Small intestine (tissue), 7 donors: Measurements from ENCODE around the gene BCS1L. TPM values are rescaled to one million over a fixed set of nuclear protein-coding genes. Genes with fewer than 3 reads are reported as not detected.
A peak's percentile ranks its signal among the peaks of the same experiment; 100 is the strongest.

Experiments used
- DNase-seq, 2 donors: peaks; one replicate each; pipeline versions ENCODE4 v3.0.0 to v3.0.0-alpha.2; 2013
- FAIRE-seq: peaks from 2 replicates; lab custom pipeline; 2012; peaks lifted over from hg19 to GRCh38; lab: Jason Lieb, UNC
- H3K27ac ChIP-seq, 3 donors: one replicate each; pipeline ENCODE4 v1.5.1; 2013; ENCODE audit warnings: low read length in 2 of 3, mild to moderate bottlenecking in 2 of 3, control low read depth in 1 of 3, inconsistent platforms in 1 of 3, low read depth in 1 of 3, moderate library complexity in 1 of 3
- H3K27me3 ChIP-seq, 3 donors: one replicate each; pipeline ENCODE4 v1.6.1; 2013; ENCODE audit warnings: low read length in 3 of 3, inconsistent platforms in 1 of 3; ENCODE audit not compliant: control insufficient read depth in 3 of 3, insufficient read depth in 3 of 3
- H3K36me3 ChIP-seq, 3 donors: one replicate each; pipeline ENCODE4 v1.6.1; 2013; ENCODE audit warnings: low read length in 3 of 3, inconsistent platforms in 1 of 3, low read depth in 1 of 3, mild to moderate bottlenecking in 1 of 3, moderate library complexity in 1 of 3; ENCODE audit not compliant: control insufficient read depth in 3 of 3, insufficient read depth in 2 of 3
- H3K4me1 ChIP-seq, 3 donors: one replicate each; pipeline ENCODE4 v1.6.1; 2013; ENCODE audit warnings: low read length in 2 of 3, inconsistent platforms in 1 of 3, low read depth in 1 of 3, mild to moderate bottlenecking in 1 of 3, moderate library complexity in 1 of 3; ENCODE audit not compliant: control insufficient read depth in 3 of 3, insufficient read depth in 2 of 3
- H3K4me3 ChIP-seq, 3 donors: one replicate each; pipeline ENCODE4 v1.5.1; 2013; ENCODE audit warnings: low read length in 3 of 3, control low read depth in 1 of 3, inconsistent platforms in 1 of 3, low read depth in 1 of 3, mild to moderate bottlenecking in 1 of 3, moderate library complexity in 1 of 3
- H3K9me3 ChIP-seq, 2 donors: one replicate each; pipeline ENCODE4 v1.6.1; 2013; ENCODE audit warnings: low read depth in 1 of 2, low read length in 1 of 2; ENCODE audit not compliant: control insufficient read depth in 2 of 2, insufficient read depth in 1 of 2
- WGBS, 3 donors: extraction: QIAGEN DNeasy Blood & Tissue Kit; methylation state at CpG; one replicate each; pipeline ENCODE4 v1.1.7; 2013; 5-methylcytosine and 5-hydroxymethylcytosine counted together
- polyA plus RNA-seq, 4 donors: library from polyadenylated mRNA; stranded (reverse) in 3 of 4; unstranded in 1 of 4; fragments of 200-250 nt in 3 of 4; fragments of 120-200 nt in 1 of 4; gene quantifications; one replicate each; pipeline versions ENCODE4 v1.2.1 to v1.2.3, GENCODE V29; 2013
- donor health status: healthy with polysubstance abuse.
- donor health status: control.
- donor health status: control.
- donor health status: Bipolar disorder and iron deficiency.
- donor health status: healthy.

Gene BCS1L
- polyA plus RNA-seq, 4 donors: 18.9 to 42.7 (median 28.6) TPM

- DNase-seq: peak in 1 of 2 donors; percentile 38
- Histone ChIP-seq H3K27ac (peak overlapping the region in 2 of 3 donors; percentile 95 to 96), H3K4me1 (peaks cover 0 to 6% (median 3%) of the 10 kb centered on the region in 3 donors), H3K4me3 (peak overlapping the region in 2 of 3 donors; percentile 88 to 96), H3K9me3 (peaks cover 0 to 4% of the 10 kb centered on the region in 2 donors), H3K36me3 (peaks cover 0 to 5% (median 0%) of the 10 kb centered on the region in 3 donors), H3K27me3 (no peaks in the 10 kb centered on the region)
- no peak for FAIRE-seq
- WGBS, 3 donors: 2 to 14% (median 8%) methylated on average over 5 of the region's 5 CpGs
These were observed 52.1 kb downstream of the BCS1L start for GRCh38 chr2:218711550-218711929.

Other genes with a start within 250 kb of the BCS1L start
- gene VIL1, start 240.6 kb upstream of the BCS1L start, polyA plus RNA-seq: 100 to 1,000 TPM; 247 to 678 (median 313) TPM
- gene USP37, start 91.3 kb upstream of the BCS1L start, polyA plus RNA-seq: 10 to 100 TPM in 1 of 4 donors, 1 to 10 TPM in 3; 2.0 to 10.5 (median 2.3) TPM
- gene CNOT9, start 90.8 kb upstream of the BCS1L start, polyA plus RNA-seq: 10 to 100 TPM; 11.4 to 36.1 (median 17.6) TPM
- 1 to 10 TPM in 2 of 4 donors, under 1 TPM in 1, not detected in 1; 0.97 to 1.4 (median 1.0) TPM for gene PLCD4, start 51.8 kb upstream of the BCS1L start, polyA plus RNA-seq
- 10 to 100 TPM in 1 of 4 donors, 1 to 10 TPM in 3; 3.0 to 12.6 (median 5.1) TPM for gene ZNF142, start 60 bp upstream of the BCS1L start, polyA plus RNA-seq
- gene RNF25, start 12.3 kb downstream of the BCS1L start, polyA plus RNA-seq: 10 to 100 TPM; 15.1 to 19.8 (median 18.5) TPM
- gene STK36, start 12.4 kb downstream of the BCS1L start, polyA plus RNA-seq: 10 to 100 TPM in 3 of 4 donors, 1 to 10 TPM in 1; 9.7 to 38.9 (median 14.9) TPM
- gene TTLL4, start 51.2 kb downstream of the BCS1L start, polyA plus RNA-seq: 10 to 100 TPM in 3 of 4 donors, 1 to 10 TPM in 1; 8.6 to 25.7 (median 12.5) TPM
- gene CYP27A1, start 122.5 kb downstream of the BCS1L start, polyA plus RNA-seq: 100 to 1,000 TPM in 2 of 4 donors, 10 to 100 TPM in 2; 46.7 to 125 (median 98.6) TPM
- gene PRKAG3, start 172.1 kb downstream of the BCS1L start, polyA plus RNA-seq: under 1 TPM in 1 of 4 donors, not detected in 3; 0.15 TPM
- gene WNT6, start 200.1 kb downstream of the BCS1L start, polyA plus RNA-seq: 1 to 10 TPM in 1 of 4 donors, under 1 TPM in 1, not detected in 2; 0.06 to 1.8 TPM
- gene WNT10A, start 221.2 kb downstream of the BCS1L start, polyA plus RNA-seq: 1 to 10 TPM in 1 of 4 donors, under 1 TPM in 2, not detected in 1; 0.07 to 2.4 (median 0.37) TPM